Keratinocyte (primary cell): ENCODE measurements around the gene ACTR5. TPM values are rescaled to one million over a fixed set of nuclear protein-coding genes. Genes with fewer than 3 reads are reported as not detected.

Source experiments
- DNase-seq: peaks from one replicate; pipeline ENCODE4 v3.0.0-alpha.2; 2011; ENCODE audit warnings: low read depth, missing footprints, low spot score
- FAIRE-seq: peaks from 2 replicates; lab custom pipeline; 2011; peaks lifted over from hg19 to GRCh38; lab: Jason Lieb, UNC
- H2AFZ ChIP-seq: 2 replicates; pipeline ENCODE4 v1.6.0; 2012; ENCODE audit warnings: low read length, control low read depth, inconsistent platforms; ENCODE audit not compliant: control insufficient read depth
- H3K27ac ChIP-seq: 2 replicates; pipeline ENCODE4 v1.5.1; 2011; ENCODE audit warnings: low read length; ENCODE audit not compliant: control insufficient read depth, insufficient read depth
- H3K27me3 ChIP-seq: 3 replicates; pipeline ENCODE4 v1.6.0; 2011; ENCODE audit warnings: low read length; ENCODE audit not compliant: control insufficient read depth, insufficient read depth; ENCODE audit errors: extremely low read depth
- H3K36me3 ChIP-seq, 2 experiments: 2 replicates in 1 of 2; 3 replicates in 1 of 2; pipeline ENCODE4 v1.5.1; 2011; ENCODE audit warnings: low read length in 2 of 2, mild to moderate bottlenecking in 1 of 2; ENCODE audit not compliant: control insufficient read depth in 2 of 2, insufficient read depth in 2 of 2; ENCODE audit errors: extremely low read depth in 1 of 2
- H3K4me1 ChIP-seq: 3 replicates; pipeline ENCODE4 v1.5.1; 2011; ENCODE audit warnings: low read length; ENCODE audit not compliant: control insufficient read depth, insufficient read depth; ENCODE audit errors: extremely low read depth
- H3K4me2 ChIP-seq: 3 replicates; pipeline ENCODE4 v1.6.0; 2011; ENCODE audit warnings: low read depth, low read length; ENCODE audit not compliant: control insufficient read depth, insufficient read depth; ENCODE audit errors: extremely low read depth
- H3K4me3 ChIP-seq, 3 experiments: fragments of 200-600 bp in 1 of 3; sonication (generic) in 1 of 3; 2 replicates in 2 of 3; 3 replicates in 1 of 3; pipeline ENCODE4 v1.5.1; 2011 to 2016; ENCODE audit warnings: low read length in 3 of 3, mild to moderate bottlenecking in 3 of 3, control low read depth in 2 of 3, inconsistent platforms in 1 of 3, low read depth in 1 of 3, mixed read lengths in 1 of 3, mixed run types in 1 of 3, moderate library complexity in 1 of 3; ENCODE audit not compliant: control insufficient read depth in 2 of 3, insufficient read depth in 2 of 3; ENCODE audit errors: extremely low read depth in 1 of 3
- H3K79me2 ChIP-seq: 2 replicates; pipeline ENCODE4 v1.6.0; 2012; ENCODE audit warnings: low read length; ENCODE audit not compliant: control insufficient read depth, insufficient read depth
- H3K9ac ChIP-seq: 3 replicates; pipeline ENCODE4 v1.6.0; 2011; ENCODE audit warnings: low read length; ENCODE audit not compliant: control insufficient read depth, insufficient read depth; ENCODE audit errors: extremely low read depth
- H3K9me1 ChIP-seq: 3 replicates; pipeline ENCODE4 v1.6.0; 2011; ENCODE audit warnings: low read length; ENCODE audit not compliant: control insufficient read depth, insufficient read depth; ENCODE audit errors: extremely low read depth
- H3K9me3 ChIP-seq: 2 replicates; pipeline ENCODE4 v1.5.1; 2012; ENCODE audit warnings: low read depth, low read length; ENCODE audit not compliant: control insufficient read depth
- H4K20me1 ChIP-seq: 3 replicates; pipeline ENCODE4 v1.6.0; 2011; ENCODE audit warnings: low read length; ENCODE audit not compliant: control insufficient read depth, insufficient read depth; ENCODE audit errors: extremely low read depth
- CTCF ChIP-seq, 3 experiments: IDR thresholded peaks in 1 of 3; conservative IDR thresholded peaks in 1 of 3; optimal IDR thresholded peaks in 1 of 3; 2 replicates in 2 of 3; 3 replicates in 1 of 3; pipeline versions ENCODE3 to v1.5.1; 2011; ENCODE audit warnings: low read length in 3 of 3, mild to moderate bottlenecking in 3 of 3, moderate library complexity in 2 of 3, control low read depth in 1 of 3, inconsistent platforms in 1 of 3; ENCODE audit not compliant: insufficient read depth in 2 of 3; ENCODE audit errors: extremely low read depth in 1 of 3
- EZH2 ChIP-seq: IDR thresholded peaks from one replicate; pipeline ENCODE4 v1.6.1; 2012; ENCODE audit warnings: inconsistent platforms, mild to moderate bottlenecking, low read length, moderate library complexity
- dilution Hi-C: fragments of 300-500 bp; cut with MboI; formaldehyde crosslinking; loops from one replicate; pipeline ENCODE4 v1.7.0; 2020; ENCODE audit warnings: low sequenced_read_pairs; ENCODE audit not compliant: extremely low pct_ligation_motif_present
- polyA plus RNA-seq, 5 experiments: library from polyadenylated mRNA; depleted of rRNA in 3 of 5; stranded (reverse) in 3 of 5; stranded (forward) in 1 of 5; unstranded in 1 of 5; fragments of >200 nt; gene quantifications; 1 replicate in 1 of 5; 2 replicates in 3 of 5; 3 replicates in 1 of 5; pipeline versions ENCODE4 v1.2.1 to v1.2.3, GENCODE V29; 2011 to 2012; ENCODE audit warnings: missing spikeins in 2 of 5, low read depth in 1 of 5, low replicate concordance in 1 of 5
- small RNA-seq, 3 experiments: library from RNA; depleted of rRNA; stranded (forward); fragments of <200 nt; gene quantifications; one replicate each; pipeline ENCODE3, GENCODE V24; 2012; ENCODE audit warnings: low read depth in 3 of 3, low replicate concordance in 1 of 3; ENCODE audit not compliant: insufficient read length in 3 of 3

Gene ACTR5
- polyA plus RNA-seq, 1 donor (not counting 4 experiments of a cell fraction or from before 2014, with no cell fraction given): 9.7 TPM

- Histone ChIP-seq H3K36me3 (no peaks in the 10 kb centered on the region), H3K9me1 (no peaks in the 10 kb centered on the region), H4K20me1 (no peaks in the 10 kb centered on the region), H3K79me2 (no peaks in the 10 kb centered on the region), H3K4me2 (no peak overlapping the region), H3K27ac (no peak overlapping the region), H3K4me3 (no peak overlapping the region), H2AFZ (no peak overlapping the region), H3K9ac (no peak overlapping the region), H3K27me3 (peaks cover 6% of the 10 kb centered on the region), H3K4me1 (no peaks in the 10 kb centered on the region), H3K9me3 (no peaks in the 10 kb centered on the region)
- no peak for FAIRE-seq
- dilution Hi-C loops: no loop called here
- TF ChIP-seq CTCF (optimal IDR thresholded peaks at IDR 0.05 in 1 of 3, IDR thresholded peaks at IDR 0.05 in 1 of 3, conservative IDR thresholded peaks at IDR 0.05 in 1 of 3; ENCODE audit: extremely low read depth in 1 of 3, insufficient read depth in 2 of 3, low read length in 3 of 3): no peak
- no peak for TF ChIP-seq EZH2
- no peak for DNase-seq
These were observed 67.2 kb downstream of the ACTR5 start for GRCh38 chr20:38815446-38815845.

- no peak overlapping the region for H3K27ac ChIP-seq
- DNase-seq (no peak), FAIRE-seq (no peak)
- no peaks in the 10 kb centered on the region for H3K36me3 ChIP-seq
- no peaks in the 10 kb centered on the region for H3K79me2 ChIP-seq
- no peaks in the 10 kb centered on the region for H4K20me1 ChIP-seq
- no peak overlapping the region for H3K4me3 ChIP-seq
- no peaks in the 10 kb centered on the region for H3K9me1 ChIP-seq
- no peak overlapping the region for H3K4me2 ChIP-seq
- no peaks in the 10 kb centered on the region for H3K4me1 ChIP-seq
- no peaks in the 10 kb centered on the region for H3K27me3 ChIP-seq
- no peak for TF ChIP-seq CTCF (optimal IDR thresholded peaks at IDR 0.05 in 1 of 3, IDR thresholded peaks at IDR 0.05 in 1 of 3, conservative IDR thresholded peaks at IDR 0.05 in 1 of 3; ENCODE audit: extremely low read depth in 1 of 3, insufficient read depth in 2 of 3, low read length in 3 of 3)
- no peak for TF ChIP-seq EZH2
- no peak overlapping the region for H3K9ac ChIP-seq
- H2AFZ ChIP-seq: no peak overlapping the region
- dilution Hi-C loops: no loop called here
- H3K9me3 ChIP-seq: no peaks in the 10 kb centered on the region
These were observed 70.1 kb downstream of the ACTR5 start for GRCh38 chr20:38818113-38819065.

Small RNA genes lying within 50 kb of the gene (small RNA-seq; reads per million reads assigned to genes)
- 0 reads per million in 3 experiments for gene RF00017

Other genes with a start within 250 kb of the ACTR5 start
- gene ADIG, start 167.3 kb upstream of the ACTR5 start, polyA plus RNA-seq: not detected in 3 replicates
- gene ARHGAP40, start 146.7 kb upstream of the ACTR5 start, polyA plus RNA-seq: 1.0 to 1.9 TPM (median 1.2 TPM) in 3 replicates
- gene SLC32A1, start 24.0 kb upstream of the ACTR5 start, polyA plus RNA-seq: not detected in 3 replicates
- 0.19 TPM in 1 of 3 replicates, not detected in the others for gene PPP1R16B, start 57.2 kb downstream of the ACTR5 start, polyA plus RNA-seq
- gene FAM83D, start 178.0 kb downstream of the ACTR5 start, polyA plus RNA-seq: 8.5 to 33.1 TPM (median 32.1 TPM) in 3 replicates
- gene DHX35, start 213.9 kb downstream of the ACTR5 start, polyA plus RNA-seq: 9.3 to 12.9 TPM (median 9.8 TPM) in 3 replicates